Epithelial cell of esophagus (primary cell): ENCODE measurements around the gene DAZL.
A peak's percentile ranks its signal among the peaks of the same experiment; 100 is the strongest.

Source experiments
- DNase-seq: peaks from one replicate; pipeline ENCODE4 v3.0.0; 2010; ENCODE audit warnings: low read depth
- H3K4me3 ChIP-seq: 2 replicates; pipeline ENCODE4 v1.5.1; 2011; ENCODE audit warnings: mild to moderate bottlenecking, low read length, control low read depth
- CTCF ChIP-seq: IDR thresholded peaks from 2 replicates; pipeline ENCODE4 v1.5.1; 2011; ENCODE audit warnings: low read depth, mild to moderate bottlenecking, low read length, control low read depth, inconsistent platforms; ENCODE audit not compliant: insufficient read depth; ENCODE audit errors: missing control alignments

DAZL gene

GRCh38 chr3:16607718-16608117, 2.5 kb upstream of the DAZL start:
- peak; percentile 39 for DNase-seq
- TF ChIP-seq CTCF, result no peak

GRCh38 chr3:16606398-16606797, 1.2 kb upstream of the DAZL start:
- no peak for TF ChIP-seq CTCF
- H3K4me3 ChIP-seq, result no peak overlapping the region
- DNase-seq, result peak; percentile 87

More at GRCh38 chr3:16607718-16608117, 2.5 kb upstream of the DAZL start:
- H3K4me3 ChIP-seq, result no peak overlapping the region

GRCh38 chr3:16605966-16606365, 743 bp upstream of the DAZL start:
- DNase-seq, result no peak
- TF ChIP-seq CTCF, result no peak
- H3K4me3 ChIP-seq, result no peak overlapping the region

DNA sequence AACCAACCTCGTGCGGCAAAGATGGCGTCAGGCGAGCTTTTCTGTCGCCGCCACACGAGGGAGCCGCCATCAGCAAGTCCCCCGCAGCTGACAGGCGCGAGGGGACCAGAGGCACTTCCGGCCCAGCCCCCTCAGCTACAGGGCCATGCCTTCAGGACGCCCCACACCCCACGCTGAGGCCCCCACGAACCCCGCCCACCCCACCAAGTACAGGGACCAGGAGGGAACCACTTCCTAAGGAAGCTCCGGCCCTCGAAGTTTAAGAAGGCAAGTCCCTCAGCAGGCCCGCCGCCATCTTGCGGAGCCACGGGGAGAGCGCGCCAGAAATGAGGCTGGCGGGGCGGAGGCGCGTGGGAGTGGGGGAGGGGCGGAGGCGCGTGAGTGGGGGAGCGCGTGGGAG, 790 bp downstream of the DAZL start:
- no peak for DNase-seq

DNA sequence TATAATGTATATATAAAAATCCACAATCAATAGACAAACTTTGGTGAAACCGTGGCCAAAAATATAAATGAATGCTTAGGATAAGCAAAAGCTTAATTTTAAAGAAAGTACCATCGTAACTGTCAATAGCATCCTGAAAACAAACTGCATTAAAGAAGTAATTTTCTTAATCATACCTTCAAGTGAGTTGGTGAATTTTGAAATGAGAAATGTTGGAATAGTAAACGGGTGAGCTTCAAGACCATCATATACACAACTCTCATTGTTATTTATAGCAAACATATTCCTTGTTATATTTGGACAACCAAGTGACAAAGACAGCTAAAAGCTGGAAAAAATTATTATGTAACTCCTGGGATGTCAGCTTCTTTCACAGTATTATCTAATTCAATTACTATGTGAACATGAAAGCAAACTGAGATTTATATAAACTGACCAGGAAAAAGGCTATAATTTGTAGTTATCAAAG, 3.7 kb downstream of the DAZL start:
- no peak for DNase-seq
- H3K4me3 ChIP-seq, result no peak overlapping the region
- TF ChIP-seq CTCF, result no peak

More for the DNA sequence above, 790 bp downstream of the DAZL start:
- H3K4me3 ChIP-seq, result no peak overlapping the region
- no peak for TF ChIP-seq CTCF

DNA sequence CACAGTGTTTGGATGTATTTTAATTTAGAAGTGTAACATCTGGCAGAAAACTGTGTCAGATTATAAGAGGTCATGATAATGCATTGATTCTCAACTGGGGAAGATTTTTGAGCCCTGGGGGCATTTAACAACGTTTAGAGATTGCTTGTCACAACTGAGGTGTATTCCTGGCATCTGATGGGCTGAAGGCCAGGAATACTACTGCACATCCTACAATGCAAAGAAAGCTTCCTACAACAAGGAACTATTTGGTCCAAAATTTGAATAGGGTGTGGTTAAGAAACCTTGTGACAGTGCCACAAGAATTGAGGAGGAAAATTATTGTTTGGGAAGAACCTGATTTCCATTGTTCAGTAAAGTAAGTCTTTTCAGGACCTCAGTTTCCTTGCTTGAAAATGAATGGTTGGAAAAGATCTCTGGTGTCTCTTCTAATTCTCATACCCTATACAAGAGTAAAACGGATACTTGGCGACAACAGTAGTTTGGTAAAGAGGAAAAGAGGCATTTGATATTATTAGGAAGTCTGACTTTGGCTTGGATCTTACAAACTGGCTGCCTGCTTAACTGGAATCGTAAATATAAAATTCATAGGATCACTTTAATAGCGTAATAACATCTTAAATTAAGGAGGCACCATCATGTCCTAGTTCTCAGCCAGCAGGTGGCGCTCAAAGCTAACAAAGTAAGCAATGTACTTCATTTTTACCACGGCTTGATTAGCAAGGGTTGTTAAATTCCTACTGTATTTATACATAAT, 4.3 kb downstream of the DAZL start:
- TF ChIP-seq CTCF, result peak; percentile 82
- peak; percentile 88 for DNase-seq
- no peak overlapping the region for H3K4me3 ChIP-seq

- H3K4me3 ChIP-seq, result no peak overlapping the region
- no peak for DNase-seq
- no peak for TF ChIP-seq CTCF
Observed at GRCh38 chr3:16599694-16600093, 5.5 kb downstream of the DAZL start.
